CD4-positive, alpha-beta T cell treated with Interleukin-21 for 1 hour (primary cell): ENCODE data around the gene NACA.
A peak's percentile ranks its signal among the peaks of the same experiment; 100 is the strongest.
"Not testable (repeated sequence)": the region's sequence is repeated elsewhere in the genome, so short reads cannot be mapped to it uniquely, and the experiment has no call there.

Experiments
- DNase-seq: peaks from one replicate; pipeline ENCODE4 v3.0.0-alpha.2; 2020

The NACA gene

GRCh38 chr12:56723889-56724700 is 1.0 kb downstream of the NACA start:
- peak; percentile 13 for DNase-seq

GRCh38 chr12:56723352-56723751 is 1.7 kb downstream of the NACA start:
- no peak for DNase-seq

GRCh38 chr12:56722832-56723231 is 2.3 kb downstream of the NACA start:
- no peak for DNase-seq

GRCh38 chr12:56721721-56722120 is 3.4 kb downstream of the NACA start:
- DNase-seq, result no peak

- DNase-seq, result no peak
Measured at GRCh38 chr12:56721216-56721615, 3.9 kb downstream of the NACA start.

GRCh38 chr12:56720731-56721151 is 4.4 kb downstream of the NACA start:
- no peak for DNase-seq

GRCh38 chr12:56719056-56719455 is 6.0 kb downstream of the NACA start:
- no peak for DNase-seq

- DNase-seq, result no peak
Measured at GRCh38 chr12:56718636-56719035, 6.5 kb downstream of the NACA start.

GRCh38 chr12:56718149-56718548 is 7.0 kb downstream of the NACA start:
- no peak for DNase-seq

GRCh38 chr12:56716933-56717880 is 7.9 kb downstream of the NACA start:
- no peak for DNase-seq

- no peak for DNase-seq
Measured at GRCh38 chr12:56716458-56716857, 8.6 kb downstream of the NACA start.

GRCh38 chr12:56715798-56716197 is 9.3 kb downstream of the NACA start:
- DNase-seq, result no peak

GRCh38 chr12:56714431-56714929 is 10.6 kb downstream of the NACA start:
- no peak for DNase-seq

- no peak for DNase-seq
Measured at GRCh38 chr12:56713345-56713744, 11.8 kb downstream of the NACA start.

GRCh38 chr12:56709759-56710376 is 15.2 kb downstream of the NACA start:
- DNase-seq, result no peak

GRCh38 chr12:56704522-56704921 is 20.6 kb downstream of the NACA start:
- DNase-seq, result not testable (repeated sequence)

GRCh38 chr12:56699020-56699661 is 26.0 kb downstream of the NACA start:
- DNase-seq, result no peak

- no peak for DNase-seq
Measured at GRCh38 chr12:56695327-56696101, 29.6 kb downstream of the NACA start.

GRCh38 chr12:56694161-56694560 is 30.9 kb downstream of the NACA start:
- no peak for DNase-seq

- DNase-seq, result no peak
Measured at GRCh38 chr12:56688846-56689109, 36.3 kb downstream of the NACA start.

GRCh38 chr12:56688129-56688845 is 36.8 kb downstream of the NACA start, which contains the start of gene PTGES3:
TSS of gene PTGES3 (minus strand) at chr12:56688284. CDS start at chr12:56687999, 285 bp downstream.
- DNase-seq, result peak; percentile 98
